Measurements from ENCODE around the gene TMEM178B. TPM values are rescaled to one million over a fixed set of nuclear protein-coding genes. Genes with fewer than 3 reads are reported as not detected.

Gene TMEM178B
- total RNA-seq, 1 donor from 2014 or later = 19.7 TPM

- Mint-ChIP-seq H3K27ac (ENCODE audit: unreplicated experiment) (no peak overlapping the region), H3K36me3 (ENCODE audit: low read depth) (no peaks in the 10 kb centered on the region), H3K27me3 (ENCODE audit: low read depth) (peaks cover 20% of the 10 kb centered on the region), H3K9me3 (no peaks in the 10 kb centered on the region), H3K4me3 (peak overlapping the region; percentile 95), H3K4me1 (peaks cover 23% of the 10 kb centered on the region)
- peak; percentile 48 for DNase-seq (ENCODE audit: low read depth, low spot score)
- TF ChIP-seq, protein P1, sequence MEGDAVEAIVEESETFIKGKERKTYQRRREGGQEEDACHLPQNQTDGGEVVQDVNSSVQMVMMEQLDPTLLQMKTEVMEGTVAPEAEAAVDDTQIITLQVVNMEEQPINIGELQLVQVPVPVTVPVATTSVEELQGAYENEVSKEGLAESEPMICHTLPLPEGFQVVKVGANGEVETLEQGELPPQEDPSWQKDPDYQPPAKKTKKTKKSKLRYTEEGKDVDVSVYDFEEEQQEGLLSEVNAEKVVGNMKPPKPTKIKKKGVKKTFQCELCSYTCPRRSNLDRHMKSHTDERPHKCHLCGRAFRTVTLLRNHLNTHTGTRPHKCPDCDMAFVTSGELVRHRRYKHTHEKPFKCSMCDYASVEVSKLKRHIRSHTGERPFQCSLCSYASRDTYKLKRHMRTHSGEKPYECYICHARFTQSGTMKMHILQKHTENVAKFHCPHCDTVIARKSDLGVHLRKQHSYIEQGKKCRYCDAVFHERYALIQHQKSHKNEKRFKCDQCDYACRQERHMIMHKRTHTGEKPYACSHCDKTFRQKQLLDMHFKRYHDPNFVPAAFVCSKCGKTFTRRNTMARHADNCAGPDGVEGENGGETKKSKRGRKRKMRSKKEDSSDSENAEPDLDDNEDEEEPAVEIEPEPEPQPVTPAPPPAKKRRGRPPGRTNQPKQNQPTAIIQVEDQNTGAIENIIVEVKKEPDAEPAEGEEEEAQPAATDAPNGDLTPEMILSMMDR (conservative IDR thresholded peaks at IDR 0.05) = no peak
These were observed 1.2 kb upstream of the TMEM178B start for GRCh38 chr7:141072548-141073172.

DNA sequence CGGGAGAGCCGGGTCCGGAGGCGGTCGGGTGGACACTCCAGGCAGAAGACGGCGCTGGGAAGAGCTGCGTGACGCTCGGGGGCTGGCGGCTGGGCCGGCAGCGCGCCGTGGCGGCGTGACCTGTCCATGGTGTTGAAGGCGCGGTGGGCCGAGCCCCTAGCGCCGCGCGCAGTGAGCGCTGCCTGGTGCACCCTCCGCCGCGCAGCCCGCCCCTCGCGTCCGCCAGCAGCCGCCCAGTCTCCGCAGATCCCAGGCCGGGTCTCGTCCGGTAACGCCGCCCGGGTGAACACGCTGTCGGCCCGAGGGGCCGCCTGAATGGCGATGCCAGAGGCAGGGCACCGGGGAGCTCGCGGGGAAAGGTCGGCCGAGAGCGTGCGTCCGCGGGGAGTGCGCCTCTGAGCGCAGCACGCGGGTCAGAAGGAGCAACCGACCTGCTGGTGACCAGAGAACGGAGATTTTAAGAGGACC is 657 bp upstream of the TMEM178B start:
- Mint-ChIP-seq H3K36me3 (ENCODE audit: low read depth) (no peaks in the 10 kb centered on the region), H3K27ac (ENCODE audit: unreplicated experiment) (no peak overlapping the region), H3K4me3 (peak overlapping the region; percentile 95), H3K4me1 (peaks cover 23% of the 10 kb centered on the region), H3K9me3 (no peaks in the 10 kb centered on the region), H3K27me3 (ENCODE audit: low read depth) (peaks cover 20% of the 10 kb centered on the region)
- TF ChIP-seq, protein P1 (conservative IDR thresholded peaks at IDR 0.05) = no peak
- peak; percentile 51 for DNase-seq (ENCODE audit: low read depth, low spot score)

DNA sequence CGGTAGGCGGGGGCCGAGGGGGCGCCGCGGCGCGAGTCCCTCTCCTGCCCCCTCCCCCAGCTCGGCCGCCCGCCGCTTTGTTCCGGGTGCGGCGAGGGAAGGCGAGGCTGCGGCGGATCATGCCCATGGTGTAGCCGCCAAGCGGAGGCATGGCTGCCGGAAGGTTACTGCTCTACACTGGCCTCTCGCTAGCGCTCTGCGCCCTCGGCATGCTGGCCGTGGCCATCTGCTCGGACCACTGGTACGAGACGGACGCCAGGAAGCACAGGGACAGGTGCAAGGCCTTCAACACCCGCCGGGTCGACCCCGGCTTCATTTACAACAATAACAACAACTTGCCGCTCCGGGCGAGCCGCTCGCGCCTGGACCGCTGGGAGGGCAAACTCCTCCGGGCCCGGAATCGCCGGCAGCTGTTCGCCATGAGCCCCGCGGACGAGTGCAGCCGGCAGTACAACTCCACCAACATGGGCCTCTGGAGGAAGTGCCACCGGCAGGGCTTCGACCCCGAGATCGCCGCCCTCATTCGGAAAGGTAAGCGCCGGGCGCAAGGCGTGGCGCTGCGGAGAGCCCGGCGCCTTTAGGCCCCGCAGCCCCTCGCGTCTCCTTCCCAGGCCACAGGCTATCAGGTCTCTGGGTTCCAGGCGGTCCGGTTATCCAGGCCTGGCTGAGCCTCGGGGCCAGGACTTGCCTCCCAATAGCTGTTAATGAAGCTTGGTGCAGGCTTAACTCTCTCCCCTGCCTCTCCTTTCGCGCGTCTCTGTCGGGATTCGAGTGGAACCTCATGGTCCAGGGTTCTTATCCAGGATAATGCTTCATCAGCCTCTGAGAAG is 513 bp downstream of the TMEM178B start:
- Mint-ChIP-seq H3K4me1 (peaks cover 23% of the 10 kb centered on the region), H3K9me3 (no peaks in the 10 kb centered on the region), H3K4me3 (no peak overlapping the region), H3K36me3 (ENCODE audit: low read depth) (no peaks in the 10 kb centered on the region), H3K27me3 (ENCODE audit: low read depth) (peaks cover 20% of the 10 kb centered on the region), H3K27ac (ENCODE audit: unreplicated experiment) (no peak overlapping the region)
- peak; percentile 47 for DNase-seq (ENCODE audit: low read depth, low spot score)
- TF ChIP-seq, protein P1 (conservative IDR thresholded peaks at IDR 0.05) = no peak

GRCh38 chr7:141074997-141075396 is 1.1 kb downstream of the TMEM178B start:
- Mint-ChIP-seq H3K27ac (ENCODE audit: unreplicated experiment) (no peak overlapping the region), H3K36me3 (ENCODE audit: low read depth) (no peaks in the 10 kb centered on the region), H3K4me3 (no peak overlapping the region), H3K4me1 (peaks cover 23% of the 10 kb centered on the region), H3K27me3 (ENCODE audit: low read depth) (peaks cover 20% of the 10 kb centered on the region), H3K9me3 (no peaks in the 10 kb centered on the region)
- no peak for DNase-seq (ENCODE audit: low read depth, low spot score)
- TF ChIP-seq, protein P1 (conservative IDR thresholded peaks at IDR 0.05) = no peak

DNA sequence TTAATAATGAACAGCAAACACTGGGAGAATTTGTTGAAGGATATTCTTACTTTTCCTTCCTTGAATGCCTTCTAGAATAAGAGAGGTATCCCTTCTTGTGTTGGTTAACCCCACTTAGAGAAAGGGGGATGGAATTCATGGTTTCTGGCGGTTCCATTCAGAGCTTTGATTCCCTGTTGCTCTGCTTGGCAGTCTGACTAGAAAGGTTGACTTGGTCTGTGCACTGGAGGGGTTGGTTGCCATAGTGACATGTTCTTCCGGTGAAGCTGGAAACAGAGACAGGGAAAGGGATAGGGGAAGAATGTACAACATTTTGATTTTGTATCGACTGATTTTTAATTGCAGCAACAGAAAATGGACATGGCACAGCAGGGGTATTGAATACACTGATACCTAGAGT is 2.5 kb downstream of the TMEM178B start:
- Mint-ChIP-seq H3K36me3 (ENCODE audit: low read depth) (no peaks in the 10 kb centered on the region), H3K27me3 (ENCODE audit: low read depth) (peaks cover 10% of the 10 kb centered on the region), H3K27ac (ENCODE audit: unreplicated experiment) (no peak overlapping the region), H3K9me3 (no peaks in the 10 kb centered on the region), H3K4me3 (no peak overlapping the region), H3K4me1 (peaks cover 10% of the 10 kb centered on the region)
- DNase-seq (ENCODE audit: low read depth, low spot score) = peak; percentile 16
- TF ChIP-seq, protein P1 (conservative IDR thresholded peaks at IDR 0.05) = no peak
